ENCODE measurements around the gene C2CD4C. TPM values are rescaled to one million over a fixed set of nuclear protein-coding genes. Genes with fewer than 3 reads are reported as not detected.
A peak's percentile ranks its signal among the peaks of the same experiment; 100 is the strongest.
"Not testable (repeated sequence)": the region's sequence is repeated elsewhere in the genome, so short reads cannot be mapped to it uniquely, and the experiment has no call there.

C2CD4C gene
- total and polyA plus RNA-seq, 4 donors: 0.88 to 1.1 TPM; not detected in 2

DNA sequence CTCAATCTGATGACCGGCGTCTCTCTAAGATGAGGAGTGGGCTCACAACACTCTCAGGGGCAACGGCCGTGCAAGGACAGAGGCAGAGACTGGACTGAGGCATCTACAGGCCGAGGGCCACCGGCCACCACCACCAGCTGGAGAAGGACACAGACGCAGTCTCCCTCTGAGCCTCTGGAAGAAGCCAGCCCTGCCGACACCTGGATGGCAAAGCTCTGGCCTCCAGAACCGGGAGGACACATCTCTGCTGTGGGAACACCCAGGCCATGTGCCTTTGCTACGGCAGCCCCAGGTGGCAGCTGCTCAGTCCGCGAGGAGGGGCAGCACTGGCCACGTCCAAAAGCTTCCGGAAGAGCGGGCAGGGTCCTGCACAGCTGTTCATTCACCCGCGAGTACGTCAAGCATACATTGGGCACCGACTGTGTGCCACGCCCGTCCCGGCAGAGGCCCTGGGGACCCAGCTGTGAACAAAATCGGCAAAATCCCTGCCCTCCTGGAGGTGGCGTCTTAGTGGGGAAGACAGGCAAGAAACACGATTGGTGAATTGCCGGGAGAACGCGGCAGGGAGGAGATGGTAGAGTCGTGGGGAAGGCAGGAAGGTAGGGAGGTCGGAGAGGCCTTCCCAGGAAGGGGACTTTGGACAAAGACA is 17.1 kb downstream of the C2CD4C start:
- intact Hi-C loops (cut with DNase I): no loop called here
- 85 to 87% methylated on average over 30 of the region's 30 CpGs for WGBS, 2 donors
- ATAC-seq (ENCODE audit: low FRiP score) (no peak), DNase-seq (peak in 1 of 2 donors; percentile 34)
- Histone ChIP-seq H3K9me3 (ENCODE audit: control insufficient read depth, low read length) (no peaks in the 10 kb centered on the region), H3K27me3 (ENCODE audit: control insufficient read depth in 1 of 2, insufficient read depth in 2 of 2, low read length in 1 of 2) (no peaks in the 10 kb centered on the region), H3K4me1 (ENCODE audit: control insufficient read depth in 1 of 2, insufficient read depth in 2 of 2, low read length in 2 of 2) (no peaks in the 10 kb centered on the region), H3K27ac (ENCODE audit: low read depth in 1 of 2, low read length in 2 of 2) (no peak overlapping the region), H3K36me3 (ENCODE audit: control insufficient read depth in 1 of 2, insufficient read depth in 2 of 2, low read length in 1 of 2) (no peaks in the 10 kb centered on the region), H3K4me3 (ENCODE audit: low read length in 2 of 2) (no peak overlapping the region)

DNA sequence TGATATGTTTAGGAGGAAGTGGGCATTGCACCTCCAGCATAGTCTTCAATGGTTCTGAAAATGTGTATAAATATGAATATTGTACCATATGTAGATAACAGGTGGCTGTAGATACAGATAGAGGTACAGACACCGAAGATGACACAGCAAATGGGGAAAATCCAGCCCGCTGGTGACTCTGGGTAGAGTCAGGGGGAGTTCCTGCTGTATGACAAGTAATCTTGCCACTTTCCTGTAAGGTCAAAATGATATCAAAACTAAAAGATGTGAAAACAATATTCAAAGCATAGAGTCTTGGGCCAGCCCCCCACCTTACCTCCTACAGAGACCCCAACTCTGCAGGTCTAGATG is 17.8 kb downstream of the C2CD4C start:
- WGBS, 2 donors: 84 to 90% methylated on average over 2 of the region's 2 CpGs
- no peak overlapping the region for H3K27ac ChIP-seq (ENCODE audit: low read depth in 1 of 2, low read length in 2 of 2)
- no peaks in the 10 kb centered on the region for H3K36me3 ChIP-seq (ENCODE audit: control insufficient read depth in 1 of 2, insufficient read depth in 2 of 2, low read length in 1 of 2)
- no peaks in the 10 kb centered on the region for H3K9me3 ChIP-seq (ENCODE audit: control insufficient read depth, low read length)
- intact Hi-C loops (cut with DNase I): no loop called here
- DNase-seq: peak in 1 of 2 donors; percentile 1
- H3K4me1 ChIP-seq (ENCODE audit: control insufficient read depth in 1 of 2, insufficient read depth in 2 of 2, low read length in 2 of 2): no peaks in the 10 kb centered on the region
- no peak for ATAC-seq (ENCODE audit: low FRiP score)
- H3K4me3 ChIP-seq (ENCODE audit: low read length in 2 of 2): no peak overlapping the region
- H3K27me3 ChIP-seq (ENCODE audit: control insufficient read depth in 1 of 2, insufficient read depth in 2 of 2, low read length in 1 of 2): no peaks in the 10 kb centered on the region

DNA sequence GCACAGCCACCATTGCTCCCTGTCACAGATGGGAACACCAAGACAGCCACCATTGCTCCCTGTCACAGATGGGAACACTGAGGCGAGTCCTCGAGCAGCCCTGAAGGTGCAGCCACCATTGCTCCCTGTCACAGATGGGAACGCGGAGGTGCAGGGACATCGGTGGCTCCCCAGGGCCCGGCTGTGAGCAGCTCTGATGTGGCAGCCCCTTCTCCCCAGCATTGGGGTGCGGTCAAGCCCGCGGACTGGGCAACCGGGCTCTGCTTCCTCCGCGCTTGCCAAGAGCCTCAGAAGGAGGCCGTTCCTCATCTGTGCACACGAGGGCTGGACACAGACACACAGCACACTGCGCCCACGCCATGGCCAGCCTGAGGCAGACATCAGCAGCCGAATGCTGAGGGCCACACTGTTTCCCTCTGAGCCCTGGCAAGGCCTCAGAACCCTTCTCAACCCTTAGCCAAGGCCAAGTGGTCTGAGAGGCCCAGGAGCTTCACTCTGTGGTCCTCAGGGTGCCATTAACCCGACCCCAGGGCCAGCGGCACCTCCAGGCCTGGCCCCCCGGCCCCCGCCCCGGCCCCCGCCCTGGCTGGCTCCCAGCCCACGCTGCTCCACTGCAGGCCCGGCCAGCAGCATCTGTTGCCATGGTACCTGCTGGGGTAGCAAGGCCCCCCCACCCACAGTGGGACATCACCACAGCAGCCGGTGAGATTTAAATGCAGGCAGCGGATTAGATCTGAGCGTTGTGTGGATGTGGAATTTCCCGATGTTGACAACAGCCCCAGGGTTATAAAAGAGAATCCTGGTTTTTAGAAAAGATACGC is 18.4 kb downstream of the C2CD4C start:
- DNase-seq (peak in 1 of 2 donors; percentile 29), ATAC-seq (ENCODE audit: low FRiP score) (no peak)
- no peak overlapping the region for H3K27ac ChIP-seq (ENCODE audit: low read depth in 1 of 2, low read length in 2 of 2)
- intact Hi-C loops (cut with DNase I): no loop called here
- 77 to 87% methylated on average over 29 to 30 of the region's 30 CpGs for WGBS, 2 donors
- H3K36me3 ChIP-seq (ENCODE audit: control insufficient read depth in 1 of 2, insufficient read depth in 2 of 2, low read length in 1 of 2): no peaks in the 10 kb centered on the region
- no peaks in the 10 kb centered on the region for H3K4me1 ChIP-seq (ENCODE audit: control insufficient read depth in 1 of 2, insufficient read depth in 2 of 2, low read length in 2 of 2)
- no peak overlapping the region for H3K4me3 ChIP-seq (ENCODE audit: low read length in 2 of 2)
- no peaks in the 10 kb centered on the region for H3K9me3 ChIP-seq (ENCODE audit: control insufficient read depth, low read length)
- H3K27me3 ChIP-seq (ENCODE audit: control insufficient read depth in 1 of 2, insufficient read depth in 2 of 2, low read length in 1 of 2): no peaks in the 10 kb centered on the region

DNA sequence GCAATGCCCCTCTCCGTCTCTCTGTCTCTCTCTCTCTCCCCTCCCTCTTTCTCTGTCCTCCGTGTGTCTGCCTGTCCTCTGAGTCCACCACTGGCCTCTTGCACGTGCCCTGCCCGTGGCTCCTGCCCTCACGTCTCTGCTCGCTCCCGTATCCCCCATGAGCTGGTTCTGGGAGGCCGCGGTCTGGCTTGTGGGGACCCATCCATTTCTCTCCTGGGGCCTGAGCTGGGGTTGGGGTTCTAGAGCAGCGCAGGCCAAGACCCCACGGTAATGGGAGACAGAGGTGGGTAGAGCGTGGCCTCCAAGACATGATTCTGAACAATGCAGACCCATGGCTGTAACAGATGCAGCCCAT is 19.0 kb downstream of the C2CD4C start:
- Histone ChIP-seq H3K36me3 (ENCODE audit: control insufficient read depth in 1 of 2, insufficient read depth in 2 of 2, low read length in 1 of 2) (no peaks in the 10 kb centered on the region), H3K27ac (ENCODE audit: low read depth in 1 of 2, low read length in 2 of 2) (no peak overlapping the region), H3K27me3 (ENCODE audit: control insufficient read depth in 1 of 2, insufficient read depth in 2 of 2, low read length in 1 of 2) (no peaks in the 10 kb centered on the region), H3K4me1 (ENCODE audit: control insufficient read depth in 1 of 2, insufficient read depth in 2 of 2, low read length in 2 of 2) (no peaks in the 10 kb centered on the region), H3K4me3 (ENCODE audit: low read length in 2 of 2) (no peak overlapping the region), H3K9me3 (ENCODE audit: control insufficient read depth, low read length) (no peaks in the 10 kb centered on the region)
- DNase-seq: no peak
- intact Hi-C loops (cut with DNase I): no loop called here
- 76 to 80% methylated on average over 11 to 12 of the region's 12 CpGs for WGBS, 2 donors
- no peak for ATAC-seq (ENCODE audit: low FRiP score)

DNA sequence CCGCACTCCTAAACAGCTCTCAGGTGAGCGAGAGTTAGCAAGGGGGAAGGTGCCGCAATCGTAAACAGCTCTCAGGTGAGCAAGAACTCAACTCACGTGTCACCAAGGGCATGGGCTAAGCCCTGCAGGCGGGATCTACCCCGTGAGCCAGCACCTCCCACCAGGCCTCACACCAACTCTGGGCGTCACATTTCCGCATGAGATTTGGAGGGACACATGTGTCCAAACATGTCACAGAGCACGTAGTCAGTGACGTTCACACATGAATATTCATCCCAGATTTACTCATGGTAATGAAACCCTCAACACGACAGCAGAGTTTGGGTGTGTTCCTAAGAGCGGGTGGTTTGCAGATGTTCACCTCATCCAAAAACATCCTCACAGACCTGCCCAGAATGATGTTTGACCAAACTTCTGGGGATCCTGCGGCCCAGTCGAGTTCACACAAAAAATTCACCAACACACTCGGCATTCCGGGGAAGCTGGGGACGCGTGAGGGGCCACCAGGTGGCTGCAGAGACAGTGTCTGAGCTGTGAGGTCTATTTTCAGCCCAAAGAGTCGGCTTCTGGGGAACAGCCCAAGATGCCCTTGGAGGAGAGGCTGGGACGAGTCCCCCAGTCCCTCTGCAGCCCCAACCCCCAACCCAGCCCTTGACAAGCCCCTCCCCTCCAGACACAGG is 19.6 kb downstream of the C2CD4C start:
- no peaks in the 10 kb centered on the region for H3K27me3 ChIP-seq (ENCODE audit: control insufficient read depth in 1 of 2, insufficient read depth in 2 of 2, low read length in 1 of 2)
- WGBS, 2 donors: 57 to 59% methylated on average over 21 of the region's 21 CpGs
- peak in 1 of 2 donors; percentile 37 for DNase-seq
- H3K9me3 ChIP-seq (ENCODE audit: control insufficient read depth, low read length): no peaks in the 10 kb centered on the region
- no peak overlapping the region for H3K27ac ChIP-seq (ENCODE audit: low read depth in 1 of 2, low read length in 2 of 2)
- no peaks in the 10 kb centered on the region for H3K4me1 ChIP-seq (ENCODE audit: control insufficient read depth in 1 of 2, insufficient read depth in 2 of 2, low read length in 2 of 2)
- ATAC-seq (ENCODE audit: low FRiP score): no peak
- H3K4me3 ChIP-seq (ENCODE audit: low read length in 2 of 2): no peak overlapping the region
- no peaks in the 10 kb centered on the region for H3K36me3 ChIP-seq (ENCODE audit: control insufficient read depth in 1 of 2, insufficient read depth in 2 of 2, low read length in 1 of 2)
- intact Hi-C loops (cut with DNase I): no loop called here

DNA sequence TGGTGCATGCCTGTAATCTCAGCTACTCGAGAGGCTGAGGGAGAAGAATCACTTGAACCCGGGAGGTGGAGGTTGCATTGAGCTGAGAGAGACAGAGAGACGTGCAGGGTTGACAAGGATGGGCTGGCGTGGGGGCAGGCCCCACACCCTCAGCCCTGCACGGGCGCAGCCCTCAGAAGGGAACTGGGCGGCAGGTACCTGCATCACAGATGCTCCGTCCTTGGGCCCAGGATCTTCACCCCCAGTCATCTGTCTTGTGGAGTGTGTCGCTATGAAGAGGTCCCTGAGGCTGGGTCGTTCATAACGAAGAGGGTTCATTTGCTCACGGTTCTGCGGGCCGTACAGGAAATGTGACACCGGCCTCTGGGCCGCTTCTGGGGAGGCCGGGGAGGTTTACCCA is 20.3 kb downstream of the C2CD4C start:
- WGBS, 2 donors: 71 to 80% methylated on average over 17 of the region's 17 CpGs
- Histone ChIP-seq H3K27ac (ENCODE audit: low read depth in 1 of 2, low read length in 2 of 2) (no peak overlapping the region), H3K4me1 (ENCODE audit: control insufficient read depth in 1 of 2, insufficient read depth in 2 of 2, low read length in 2 of 2) (no peaks in the 10 kb centered on the region), H3K27me3 (ENCODE audit: control insufficient read depth in 1 of 2, insufficient read depth in 2 of 2, low read length in 1 of 2) (no peaks in the 10 kb centered on the region), H3K9me3 (ENCODE audit: control insufficient read depth, low read length) (no peaks in the 10 kb centered on the region), H3K36me3 (ENCODE audit: control insufficient read depth in 1 of 2, insufficient read depth in 2 of 2, low read length in 1 of 2) (no peaks in the 10 kb centered on the region), H3K4me3 (ENCODE audit: low read length in 2 of 2) (no peak overlapping the region)
- intact Hi-C loops (cut with DNase I): no loop called here
- no peak for DNase-seq
- ATAC-seq (ENCODE audit: low FRiP score): no peak

DNA sequence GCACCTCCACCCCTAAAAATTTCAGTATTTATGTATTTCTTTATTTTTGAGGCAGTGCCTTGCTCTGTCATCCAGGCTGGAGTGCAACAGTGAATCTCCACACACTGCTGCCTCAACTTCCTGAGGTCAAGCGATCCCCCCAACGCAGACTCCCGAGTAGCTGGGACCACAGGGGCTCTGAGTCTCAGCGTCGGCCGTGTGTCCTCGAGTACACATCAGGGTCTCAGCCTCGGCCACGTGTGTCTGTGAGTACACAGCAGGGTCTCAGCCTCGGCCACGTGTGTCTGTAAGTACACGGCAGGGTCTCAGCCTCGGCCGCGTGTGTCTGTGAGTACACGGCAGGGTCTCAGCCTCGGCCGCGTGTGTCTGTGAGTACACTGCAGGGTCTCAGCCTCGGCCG is 21.2 kb downstream of the C2CD4C start:
- Histone ChIP-seq H3K4me1 (ENCODE audit: control insufficient read depth in 1 of 2, insufficient read depth in 2 of 2, low read length in 2 of 2) (no peaks in the 10 kb centered on the region), H3K27ac (ENCODE audit: low read depth in 1 of 2, low read length in 2 of 2) (no peak overlapping the region), H3K27me3 (ENCODE audit: control insufficient read depth in 1 of 2, insufficient read depth in 2 of 2, low read length in 1 of 2) (no peaks in the 10 kb centered on the region), H3K4me3 (ENCODE audit: low read length in 2 of 2) (no peak overlapping the region), H3K9me3 (ENCODE audit: control insufficient read depth, low read length) (no peaks in the 10 kb centered on the region), H3K36me3 (ENCODE audit: control insufficient read depth in 1 of 2, insufficient read depth in 2 of 2, low read length in 1 of 2) (no peaks in the 10 kb centered on the region)
- intact Hi-C loops (cut with DNase I): no loop called here
- 82 to 87% methylated on average over 19 to 21 of the region's 21 CpGs for WGBS, 2 donors
- DNase-seq: no peak
- no peak for ATAC-seq (ENCODE audit: low FRiP score)

DNA sequence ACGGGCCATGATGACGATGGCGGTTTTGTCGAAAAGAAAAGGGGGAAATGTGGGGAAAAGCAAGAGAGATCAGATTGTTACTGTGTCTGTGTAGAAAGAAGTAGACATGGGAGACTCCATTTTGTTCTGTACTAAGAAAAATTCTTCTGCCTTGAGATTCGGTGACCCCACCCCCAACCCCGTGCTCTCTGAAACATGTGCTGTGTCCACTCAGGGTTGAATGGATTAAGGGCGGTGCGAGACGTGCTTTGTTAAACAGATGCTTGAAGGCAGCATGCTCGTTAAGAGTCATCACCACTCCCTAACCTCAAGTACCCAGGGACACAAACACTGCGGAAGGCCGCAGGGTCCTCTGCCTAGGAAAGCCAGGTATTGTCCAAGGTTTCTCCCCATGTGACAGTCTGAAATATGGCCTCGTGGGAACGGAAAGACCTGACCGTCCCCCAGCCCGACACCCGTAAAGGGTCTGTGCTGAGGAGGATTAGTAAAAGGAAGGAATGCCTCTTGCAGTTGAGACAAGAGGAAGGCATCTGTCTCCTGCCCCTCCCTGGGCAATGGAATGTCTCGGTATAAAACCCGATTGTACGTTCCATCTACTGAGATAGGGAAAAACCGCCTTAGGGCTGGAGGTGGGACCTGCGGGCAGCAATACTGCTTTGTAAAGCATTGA is 22.2 kb downstream of the C2CD4C start:
- H3K4me1 ChIP-seq (ENCODE audit: control insufficient read depth in 1 of 2, insufficient read depth in 2 of 2, low read length in 2 of 2); H3K27ac ChIP-seq (ENCODE audit: low read depth in 1 of 2, low read length in 2 of 2); H3K27me3 ChIP-seq (ENCODE audit: control insufficient read depth in 1 of 2, insufficient read depth in 2 of 2, low read length in 1 of 2); H3K4me3 ChIP-seq (ENCODE audit: low read length in 2 of 2); ATAC-seq (ENCODE audit: low FRiP score); H3K36me3 ChIP-seq (ENCODE audit: control insufficient read depth in 1 of 2, insufficient read depth in 2 of 2, low read length in 1 of 2); intact Hi-C loops (cut with DNase I); H3K9me3 ChIP-seq (ENCODE audit: control insufficient read depth, low read length): not testable (repeated sequence)
- DNase-seq: peak in 1 of 2 donors; percentile 7
- 18 to 26% methylated on average over 11 to 12 of the region's 22 CpGs for WGBS, 2 donors
